Stimulated activated CD8-positive, alpha-beta memory T cell treated with anti-CD3 and anti-CD28 coated beads, Interleukin-15, amount 100 ng/mL, for 1 hour (primary cell): ENCODE results near the gene NEU3.
"Not testable (repeated sequence)": the region's sequence is repeated elsewhere in the genome, so short reads cannot be mapped to it uniquely, and the experiment has no call there.

ENCODE experiments used
- DNase-seq: peaks from one replicate; pipeline ENCODE4 v3.0.0-alpha.2; 2020; ENCODE audit warnings: low read depth

Gene NEU3

DNA sequence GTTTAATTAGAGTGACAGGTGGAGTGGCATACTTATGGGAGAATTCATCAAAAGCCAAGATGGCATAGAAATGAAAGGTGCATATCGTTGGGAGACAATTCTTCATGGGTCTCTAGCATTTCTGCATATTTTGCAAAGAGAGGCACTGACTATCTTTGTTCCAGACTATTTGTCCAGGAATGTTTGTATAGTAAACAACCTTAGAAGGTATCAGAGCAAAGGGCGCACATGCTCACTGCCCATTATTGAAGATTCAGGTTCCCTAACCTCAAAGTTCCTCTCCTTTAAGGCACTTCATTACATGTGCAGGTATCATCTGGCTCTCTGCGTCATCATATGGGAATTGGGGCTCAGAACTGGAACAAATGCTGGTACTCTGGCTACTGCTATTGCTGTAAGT lies 4.7 kb upstream of the NEU3 start:
- DNase-seq, result no peak

GRCh38 chr11:74984730-74985129 lies 4.0 kb upstream of the NEU3 start:
- DNase-seq, result no peak

DNA sequence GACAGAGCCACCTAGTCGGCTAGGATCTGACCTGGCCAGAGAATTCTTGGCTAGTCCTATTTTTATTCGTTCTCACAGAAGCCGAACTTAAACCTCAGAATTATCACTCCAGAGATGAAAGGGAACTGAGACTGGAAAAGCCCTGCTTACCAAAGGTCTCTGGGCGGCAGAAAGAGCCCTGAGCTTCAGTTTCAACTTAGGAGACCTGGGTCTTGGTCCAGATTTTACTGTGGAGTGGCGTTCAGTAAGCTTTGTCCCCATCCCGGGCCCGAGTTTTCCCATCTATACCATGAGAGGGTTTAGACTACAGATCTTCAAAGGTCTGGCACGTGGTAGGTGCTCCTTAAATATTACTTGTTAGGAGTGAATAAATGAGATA lies 516 bp downstream of the NEU3 start:
- DNase-seq, result no peak

DNA sequence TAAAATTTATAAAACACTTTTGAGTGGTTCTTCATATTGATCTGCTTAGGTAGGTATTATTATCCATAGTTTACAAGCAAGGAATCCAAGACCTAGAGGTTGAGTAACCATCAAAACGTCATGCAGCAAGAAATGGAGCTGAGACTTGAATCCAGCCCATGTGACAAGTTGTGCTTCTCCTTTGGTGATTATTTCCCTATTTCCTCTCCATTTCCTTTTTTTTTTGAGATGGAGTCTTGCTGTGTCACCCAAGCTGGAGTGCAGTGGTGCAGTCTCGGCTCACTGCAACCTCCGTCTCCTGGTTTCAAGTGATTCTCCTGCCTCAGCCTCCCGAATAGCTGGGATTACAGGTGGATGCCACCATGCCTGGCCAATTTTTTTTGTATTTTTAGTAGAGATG lies 1.4 kb downstream of the NEU3 start:
- DNase-seq, result not testable (repeated sequence)

- DNase-seq, result no peak
Observed at GRCh38 chr11:74990941-74991340, 2.2 kb downstream of the NEU3 start.

- no peak for DNase-seq
Observed at GRCh38 chr11:74992852-74993251, 4.1 kb downstream of the NEU3 start.

DNA sequence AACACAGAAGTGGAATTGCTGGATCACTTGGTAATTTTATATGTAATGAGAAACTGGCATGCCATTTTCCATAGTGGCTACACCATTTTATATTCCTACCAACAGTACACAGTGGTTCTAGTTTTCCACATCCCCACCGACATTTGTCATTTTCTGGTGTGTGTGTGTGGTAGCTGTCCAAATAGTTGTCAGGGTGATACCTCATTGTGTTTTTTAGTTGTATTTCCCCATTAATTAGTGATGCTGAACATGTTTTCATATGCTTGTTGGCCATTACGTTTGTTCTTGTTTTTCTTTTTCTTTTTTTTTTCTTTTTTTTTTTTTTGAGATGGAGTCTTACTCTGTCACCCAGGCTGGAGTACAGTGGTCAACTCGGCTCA lies 12.2 kb downstream of the NEU3 start:
- DNase-seq, result no peak

- no peak for DNase-seq
Observed at GRCh38 chr11:75001686-75002085, 13.0 kb downstream of the NEU3 start.

DNA sequence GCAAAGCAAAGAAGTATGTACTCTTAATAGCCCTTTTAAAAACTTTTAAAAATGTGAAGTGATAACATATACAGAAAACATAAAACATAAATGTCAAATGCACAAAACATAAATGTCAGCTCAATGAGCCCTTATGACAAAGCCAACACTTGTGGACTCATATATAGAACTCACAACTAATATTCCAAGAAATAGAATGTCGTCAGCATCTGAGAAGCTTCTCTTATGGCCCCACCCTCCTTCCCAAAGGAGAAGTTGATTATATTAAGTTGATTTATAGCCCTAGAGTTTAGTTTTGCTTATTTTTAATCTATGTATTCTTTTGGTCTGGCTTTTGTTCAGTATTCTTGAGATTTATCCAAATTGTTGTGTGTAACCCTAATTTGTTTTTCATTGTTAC lies 13.8 kb downstream of the NEU3 start:
- DNase-seq, result no peak

DNA sequence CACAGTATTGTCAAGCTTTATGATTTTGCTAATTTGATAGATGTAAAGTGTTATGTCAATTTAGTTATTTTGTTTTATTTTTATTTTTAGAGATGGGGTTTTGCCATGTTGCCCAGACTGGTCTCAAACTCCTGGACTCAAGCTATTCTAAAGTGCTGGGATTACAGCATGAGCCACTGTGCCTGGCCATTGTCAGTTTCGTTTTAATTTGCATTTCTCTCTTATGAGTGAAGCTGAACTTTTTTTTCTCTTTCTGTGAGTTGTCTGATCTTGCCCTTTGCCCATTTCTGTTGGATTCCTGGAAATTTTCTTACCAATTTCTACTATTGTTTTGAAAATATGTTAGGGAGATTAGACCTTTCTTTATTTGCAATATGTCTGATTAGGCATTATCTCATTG lies 15.5 kb downstream of the NEU3 start:
- no peak for DNase-seq

- DNase-seq, result no peak
Observed at GRCh38 chr11:75011357-75011756, 22.6 kb downstream of the NEU3 start.

DNA sequence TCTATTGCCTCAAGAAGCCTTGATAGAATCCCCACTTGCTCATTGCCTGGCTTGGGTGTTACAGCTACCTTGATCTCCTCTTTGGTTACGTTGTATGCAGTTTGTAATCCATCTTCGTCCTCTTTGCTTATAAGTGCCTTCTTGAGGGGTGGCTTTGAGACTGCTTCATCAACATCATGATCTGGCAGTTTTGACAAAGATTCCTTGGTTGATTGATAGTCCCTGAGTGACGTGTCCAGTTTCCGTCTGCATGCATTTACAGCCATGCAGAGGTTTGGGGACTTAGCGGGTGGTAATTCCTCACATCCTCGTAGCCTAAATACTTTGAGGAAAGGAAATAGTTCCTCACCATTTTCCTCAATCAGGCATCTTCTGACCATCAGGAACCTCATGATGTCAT lies 23.1 kb downstream of the NEU3 start:
- DNase-seq, result no peak

DNA sequence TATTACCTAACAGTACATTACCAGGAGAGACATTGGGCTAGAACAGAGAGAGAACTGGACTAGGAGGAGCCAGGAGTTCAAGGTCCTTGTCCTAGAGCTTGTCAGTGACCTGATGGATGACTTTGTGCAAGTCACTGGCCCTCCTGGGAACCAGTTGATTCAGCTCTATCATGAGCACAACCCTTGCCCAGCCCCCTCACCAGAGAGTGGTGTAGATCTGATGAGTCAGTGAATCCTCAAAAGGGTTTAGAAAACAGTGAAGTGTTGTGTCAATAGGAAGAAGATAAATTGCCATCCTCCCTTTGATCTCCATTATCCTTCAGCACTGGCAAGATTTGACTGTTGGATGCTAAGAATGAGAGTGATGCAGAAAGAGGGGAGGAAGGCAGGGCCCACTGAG lies 24.3 kb downstream of the NEU3 start:
- DNase-seq, result no peak

DNA sequence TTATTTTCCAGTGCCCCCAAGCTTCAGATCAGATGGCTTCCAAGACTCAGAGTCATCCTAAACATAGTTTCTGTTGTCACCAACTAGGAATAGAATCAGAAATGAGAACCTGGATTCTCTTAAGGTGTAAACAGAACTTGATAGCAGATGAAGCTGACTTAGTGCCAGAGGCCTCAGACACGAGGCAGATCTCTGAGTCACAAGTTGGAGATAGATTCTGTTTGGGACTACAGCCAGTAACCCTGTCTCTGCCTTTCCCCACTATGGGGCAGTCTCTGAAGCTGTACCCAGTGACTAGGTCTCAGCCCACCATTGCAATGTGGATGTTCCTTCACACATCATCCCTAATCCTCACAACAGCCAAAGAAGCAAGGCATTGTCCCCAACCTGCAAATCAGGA lies 25.4 kb downstream of the NEU3 start:
- DNase-seq, result no peak

DNA sequence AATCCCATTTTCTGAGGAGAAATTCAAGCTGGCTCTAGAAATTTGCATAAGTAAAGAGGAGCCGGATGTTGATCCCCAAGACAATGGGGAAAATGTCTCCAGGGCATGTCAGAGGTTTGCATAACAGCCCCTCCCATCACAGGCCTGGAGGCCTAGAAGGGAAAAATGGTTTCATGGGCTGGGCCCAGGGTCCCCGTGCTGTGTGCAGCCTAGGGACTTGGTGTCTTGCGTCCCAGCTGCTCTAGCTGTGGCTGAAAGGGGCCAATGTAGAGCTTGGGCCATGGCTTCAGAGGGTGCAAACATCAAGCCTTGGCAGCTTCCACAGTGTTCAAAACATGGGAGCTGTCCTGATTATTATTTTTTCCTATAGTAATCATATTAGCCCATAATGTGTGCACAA lies 30.5 kb downstream of the NEU3 start:
- DNase-seq, result not testable (repeated sequence)

- DNase-seq, result not testable (repeated sequence)
Observed at GRCh38 chr11:75020328-75020727, 31.6 kb downstream of the NEU3 start.

- DNase-seq, result no peak
Observed at GRCh38 chr11:75022296-75022695, 33.6 kb downstream of the NEU3 start.

DNA sequence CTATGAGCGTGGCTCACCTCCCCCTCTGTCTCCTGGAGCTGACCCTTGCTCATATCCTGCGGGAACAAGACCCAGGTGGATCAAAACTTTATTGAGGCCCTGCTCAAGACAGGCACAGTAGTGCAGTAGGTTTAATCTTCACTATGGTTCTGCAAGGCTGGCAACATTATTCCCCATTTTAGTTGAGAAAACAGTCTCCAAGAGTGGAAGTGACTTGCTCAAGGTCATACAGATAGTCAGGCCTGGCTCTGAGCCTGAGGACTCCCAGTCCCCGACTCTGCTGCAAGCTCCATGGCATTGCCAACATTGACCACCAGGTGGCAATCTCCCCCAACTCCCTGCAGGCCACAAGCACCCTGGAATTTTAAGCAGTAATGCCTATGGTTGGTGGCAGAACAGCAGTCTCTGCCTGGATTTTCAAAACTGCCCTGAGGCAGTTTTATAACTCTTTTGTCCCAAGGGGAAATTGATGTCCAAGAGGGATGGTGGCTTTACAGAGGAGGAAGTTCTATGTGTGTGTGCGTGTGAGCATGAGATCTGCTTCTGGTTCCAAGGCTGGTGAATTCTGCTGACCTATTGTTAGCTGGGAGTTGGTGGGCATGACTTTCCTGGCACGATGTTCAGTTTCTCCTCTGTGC lies 34.1 kb downstream of the NEU3 start:
- peak; percentile 49 for DNase-seq

GRCh38 chr11:75023446-75024067 lies 34.8 kb downstream of the NEU3 start:
- DNase-seq, result no peak

- DNase-seq, result no peak
Observed at GRCh38 chr11:75024068-75024449, 35.3 kb downstream of the NEU3 start.

- no peak for DNase-seq
Observed at GRCh38 chr11:75024764-75025211, 36.1 kb downstream of the NEU3 start.

- no peak for DNase-seq
Observed at GRCh38 chr11:75025561-75025960, 36.8 kb downstream of the NEU3 start.

- DNase-seq, result no peak
Observed at GRCh38 chr11:75028321-75028720, 39.6 kb downstream of the NEU3 start.

- DNase-seq, result no peak
Observed at GRCh38 chr11:75028724-75029123, 40.0 kb downstream of the NEU3 start.
